Brain microvascular endothelial cell (primary cell): Measurements from ENCODE around the gene ZYG11A.
"Not testable (repeated sequence)": the region's sequence is repeated elsewhere in the genome, so short reads cannot be mapped to it uniquely, and the experiment has no call there.

Experiments used
- DNase-seq: peaks from one replicate; pipeline ENCODE4 v3.0.0-alpha.2; 2020
- H3K27ac ChIP-seq: fragments of 250-450 bp; sonication (Bioruptor Pico); 2 replicates; pipeline ENCODE4 v1.5.1; 2020; ENCODE audit warnings: mild to moderate bottlenecking, moderate library complexity
- H3K27me3 ChIP-seq: fragments of 250-450 bp; sonication (Bioruptor Pico); replicated peaks from 2 replicates; pipeline ENCODE4 v1.5.1; 2020; ENCODE audit warnings: mild to moderate bottlenecking
- H3K36me3 ChIP-seq: fragments of 250-450 bp; sonication (Bioruptor Pico); replicated peaks from 2 replicates; pipeline ENCODE4 v1.5.1; 2020; ENCODE audit warnings: mild to moderate bottlenecking
- H3K4me3 ChIP-seq: 2 replicates; pipeline ENCODE4 v1.5.1; 2011; ENCODE audit warnings: low read depth, mild to moderate bottlenecking, control low read depth, low read length, moderate library complexity
- CTCF ChIP-seq: IDR thresholded peaks from 2 replicates; pipeline ENCODE4 v1.5.1; 2011; ENCODE audit warnings: low read depth, mild to moderate bottlenecking, moderate library complexity, low read length, control low read depth, inconsistent platforms; ENCODE audit errors: missing control alignments
- in situ Hi-C: cut with HindIII; loops from 2 replicates; pipeline ENCODE4 v1.10.0; 2017; ENCODE audit warnings: low sequenced_read_pairs, low pct_ligation_motif_present

Gene ZYG11A

GRCh38 chr1:52825868-52826267 is 16.7 kb upstream of the ZYG11A start:
- Histone ChIP-seq H3K4me3 (no peak overlapping the region), H3K27me3 (no peaks in the 10 kb centered on the region), H3K36me3 (peaks cover 6% of the 10 kb centered on the region), H3K27ac (no peak overlapping the region)
- in situ Hi-C loops: no loop called here
- no peak for TF ChIP-seq CTCF
- no peak for DNase-seq

GRCh38 chr1:52834798-52835197 is 7.8 kb upstream of the ZYG11A start:
- DNase-seq: no peak
- TF ChIP-seq CTCF: no peak
- H3K27ac ChIP-seq: no peak overlapping the region
- H3K4me3 ChIP-seq: no peak overlapping the region
- no peaks in the 10 kb centered on the region for H3K36me3 ChIP-seq
- no peaks in the 10 kb centered on the region for H3K27me3 ChIP-seq
- in situ Hi-C loops: no loop called here

- no peak for DNase-seq
- in situ Hi-C loops: no loop called here
- Histone ChIP-seq H3K36me3 (no peaks in the 10 kb centered on the region), H3K27me3 (no peaks in the 10 kb centered on the region), H3K4me3 (no peak overlapping the region), H3K27ac (no peak overlapping the region)
- TF ChIP-seq CTCF: no peak
These were observed 6.5 kb upstream of the ZYG11A start for GRCh38 chr1:52836035-52836434.

GRCh38 chr1:52839175-52839574 is 3.4 kb upstream of the ZYG11A start:
- DNase-seq, H3K4me3 ChIP-seq, in situ Hi-C loops, H3K36me3 ChIP-seq, H3K27ac ChIP-seq, H3K27me3 ChIP-seq: not testable (repeated sequence)

- H3K27ac ChIP-seq, DNase-seq, H3K27me3 ChIP-seq, in situ Hi-C loops, H3K36me3 ChIP-seq, H3K4me3 ChIP-seq: not testable (repeated sequence)
These were observed 2.6 kb downstream of the ZYG11A start for GRCh38 chr1:52845119-52845518.

- no peaks in the 10 kb centered on the region for H3K27me3 ChIP-seq
These were observed 5.9 kb downstream of the ZYG11A start for GRCh38 chr1:52848423-52848822.

GRCh38 chr1:52850951-52851350 is 8.4 kb downstream of the ZYG11A start:
- in situ Hi-C loops: no loop called here
- H3K4me3 ChIP-seq: no peak overlapping the region
- H3K27ac ChIP-seq: no peak overlapping the region
- DNase-seq: no peak
- H3K27me3 ChIP-seq: no peaks in the 10 kb centered on the region
- no peaks in the 10 kb centered on the region for H3K36me3 ChIP-seq
- TF ChIP-seq CTCF: no peak

More at GRCh38 chr1:52848423-52848822, 5.9 kb downstream of the ZYG11A start:
- H3K36me3 ChIP-seq: no peaks in the 10 kb centered on the region
- no peak for DNase-seq
- no peak overlapping the region for H3K4me3 ChIP-seq
- no peak overlapping the region for H3K27ac ChIP-seq
- no peak for TF ChIP-seq CTCF
- in situ Hi-C loops: no loop called here
